Activated CD4-positive, alpha-beta memory T cell treated with anti-CD3 and anti-CD28 coated beads, Interleukin-2, amount 10 ng/mL, durations not matched to agents 7 days and 5 days (primary cell): ENCODE data around the gene SCRN2. TPM values are rescaled to one million over a fixed set of nuclear protein-coding genes. Genes with fewer than 3 reads are reported as not detected.

Experiments
- CTCF ChIA-PET: fragments of 350-600 bp; sonication (Branson Sonifier 250); formaldehyde crosslinking; loops from one replicate; lab custom pipeline; 2021; ENCODE audit warnings: antibody characterized with exemption, inconsistent platforms; lab: Charles Lee
- POLR2A ChIA-PET: fragments of 350-600 bp; sonication (Branson Sonifier 250); formaldehyde crosslinking; loops from one replicate; lab custom pipeline; 2021; ENCODE audit warnings: antibody characterized with exemption; lab: Charles Lee
- DNase-seq: peaks from one replicate; pipeline ENCODE4 v3.0.0-alpha.2; 2020
- H3K27ac Mint-ChIP-seq: one replicate; pipeline ENCODE4 v1.8.0; 2021; ENCODE audit warnings: mild to moderate bottlenecking, mixed read lengths
- H3K27me3 Mint-ChIP-seq: one replicate; pipeline ENCODE4 v1.8.0; 2021; ENCODE audit warnings: mixed read lengths
- H3K36me3 Mint-ChIP-seq: one replicate; pipeline ENCODE4 v1.8.0; 2021; ENCODE audit warnings: low read depth, mixed read lengths
- H3K4me1 Mint-ChIP-seq: one replicate; pipeline ENCODE4 v1.8.0; 2021; ENCODE audit warnings: mixed read lengths
- H3K4me3 Mint-ChIP-seq: one replicate; pipeline ENCODE4 v1.8.0; 2021; ENCODE audit warnings: mild to moderate bottlenecking, mixed read lengths
- H3K9me3 Mint-ChIP-seq: one replicate; pipeline ENCODE4 v1.8.0; 2021; ENCODE audit warnings: mixed read lengths
- total RNA-seq, 2 experiments: library from RNA; stranded (reverse); gene quantifications; one replicate each; pipeline ENCODE4 v1.2.3, GENCODE V29; 2021

SCRN2 gene
- total RNA-seq, 2 experiments from 2014 or later: 29.1 to 29.8 TPM

- H3K27ac Mint-ChIP-seq: no peak overlapping the region
- no peaks in the 10 kb centered on the region for H3K9me3 Mint-ChIP-seq
- peaks cover 35% of the 10 kb centered on the region for H3K4me1 Mint-ChIP-seq
- ChIA-PET CTCF (interaction anchor here (2.5 kb wide), 1 partner anchor 8 kb away, joined by 13 read pairs; the partner anchor contains the start of genes LRRC46 and MRPL10), POLR2A (interaction anchor here (1.7 kb wide), 1 partner anchor 174 kb away, joined by 5 read pairs; the partner anchor contains the start of gene KPNB1)
- H3K36me3 Mint-ChIP-seq: peaks cover 41% of the 10 kb centered on the region
- H3K27me3 Mint-ChIP-seq: no peaks in the 10 kb centered on the region
- H3K4me3 Mint-ChIP-seq: no peak overlapping the region
- DNase-seq: no peak
Observed at GRCh38 chr17:47823519-47823918, 17.6 kb downstream of the SCRN2 start.

GRCh38 chr17:47822785-47823184, 18.3 kb downstream of the SCRN2 start:
- Mint-ChIP-seq H3K36me3 (peaks cover 37% of the 10 kb centered on the region), H3K27ac (peak overlapping the region; percentile 83), H3K4me3 (no peak overlapping the region), H3K9me3 (no peaks in the 10 kb centered on the region), H3K27me3 (no peaks in the 10 kb centered on the region), H3K4me1 (peaks cover 28% of the 10 kb centered on the region)
- ChIA-PET CTCF (interaction anchor here (1.2 to 2.6 kb wide), 4 partner anchors 8 to 123 kb away, joined by 3 to 13 read pairs (median 7); partner anchors contain the start of genes LRRC46, MRPL10 and SCRN2), POLR2A (interaction anchor here (0.8 to 3.1 kb wide), 7 partner anchors 8 to 173 kb away, joined by 3 to 76 read pairs (median 5); partner anchors contain the start of genes KPNB1, LRRC46, MRPL10 and SP2)
- DNase-seq: no peak

- Mint-ChIP-seq H3K27me3 (no peaks in the 10 kb centered on the region), H3K36me3 (peaks cover 40% of the 10 kb centered on the region), H3K4me1 (peaks cover 28% of the 10 kb centered on the region), H3K9me3 (no peaks in the 10 kb centered on the region), H3K27ac (peak within 1 kb of the TSS; percentile 83), H3K4me3 (peak within 1 kb of the TSS; percentile 98)
- ChIA-PET CTCF (interaction anchor here (1.2 to 2.6 kb wide), 4 partner anchors 9 to 122 kb away, joined by 3 to 13 read pairs (median 7); partner anchors contain the start of genes LRRC46, MRPL10 and SCRN2), POLR2A (interaction anchor here (1.0 to 3.1 kb wide), 10 partner anchors 9 to 172 kb away, joined by 3 to 76 read pairs (median 4); partner anchors contain the start of genes KPNB1, LRRC46, MRPL10 and SCRN2)
- peak; percentile 83 for DNase-seq
Observed at GRCh38 chr17:47821424-47822391, 19.4 kb downstream of the SCRN2 start, which contains the start of gene OSBPL7. Gene OSBPL7, minus strand, starts transcription at chr17:47821794. Its CDS starts 1,516 bp downstream, at chr17:47820278.

- Mint-ChIP-seq H3K4me3 (peak overlapping the region; percentile 98), H3K36me3 (peaks cover 34% of the 10 kb centered on the region), H3K27ac (peak overlapping the region; percentile 83), H3K9me3 (no peaks in the 10 kb centered on the region), H3K4me1 (peaks cover 28% of the 10 kb centered on the region), H3K27me3 (no peaks in the 10 kb centered on the region)
- DNase-seq: no peak
- CTCF ChIA-PET: interaction anchor here (1.8 to 2.6 kb wide), 3 partner anchors 10 to 122 kb away, joined by 7 to 13 read pairs (median 7); partner anchors contain the start of genes LRRC46, MRPL10 and SCRN2
- POLR2A ChIA-PET: interaction anchor here (1.2 to 3.1 kb wide), 8 partner anchors 9 to 133 kb away, joined by 3 to 76 read pairs (median 4); partner anchors contain the start of genes LRRC46, MRPL10, SCRN2 and SP2
Observed at GRCh38 chr17:47821031-47821423, 20.0 kb downstream of the SCRN2 start.

GRCh38 chr17:47820033-47820789, 20.9 kb downstream of the SCRN2 start:
- Mint-ChIP-seq H3K4me3 (peak overlapping the region; percentile 98), H3K27me3 (no peaks in the 10 kb centered on the region), H3K36me3 (peaks cover 35% of the 10 kb centered on the region), H3K4me1 (peaks cover 28% of the 10 kb centered on the region), H3K27ac (peak overlapping the region; percentile 83), H3K9me3 (no peaks in the 10 kb centered on the region)
- DNase-seq: no peak
- POLR2A ChIA-PET: interaction anchor here (1.6 to 3.1 kb wide), 2 partner anchors 10 to 75 kb away, joined by 3 to 76 read pairs; partner anchors contain the start of genes LRRC46 and MRPL10
- CTCF ChIA-PET: no interaction called here

GRCh38 chr17:47819475-47819874, 21.6 kb downstream of the SCRN2 start:
- ChIA-PET CTCF (no interaction called here), POLR2A (interaction anchor here (1.6 kb wide), 1 partner anchor 76 kb away, joined by 3 read pairs; no protein-coding TSS in a partner anchor)
- Mint-ChIP-seq H3K4me1 (peaks cover 28% of the 10 kb centered on the region), H3K4me3 (peak overlapping the region; percentile 7), H3K36me3 (peaks cover 40% of the 10 kb centered on the region), H3K27me3 (no peaks in the 10 kb centered on the region), H3K9me3 (no peaks in the 10 kb centered on the region), H3K27ac (no peak overlapping the region)
- no peak for DNase-seq

- ChIA-PET CTCF (no interaction called here), POLR2A (interaction anchor here (0.6 kb wide), 1 partner anchor 35 kb away, joined by 3 read pairs; no protein-coding TSS in a partner anchor)
- Mint-ChIP-seq H3K36me3 (peaks cover 31% of the 10 kb centered on the region), H3K4me3 (no peak overlapping the region), H3K9me3 (no peaks in the 10 kb centered on the region), H3K27me3 (no peaks in the 10 kb centered on the region), H3K27ac (no peak overlapping the region), H3K4me1 (peaks cover 28% of the 10 kb centered on the region)
- no peak for DNase-seq
Observed at GRCh38 chr17:47818002-47818695, 22.9 kb downstream of the SCRN2 start.

GRCh38 chr17:47816947-47817346, 24.1 kb downstream of the SCRN2 start:
- ChIA-PET POLR2A (interaction anchor here (1.3 kb wide), 1 partner anchor 84 kb away, joined by 3 read pairs; the partner anchor contains the start of gene TBX21), CTCF (interaction anchor here (0.6 kb wide), 1 partner anchor 28 kb away, joined by 3 read pairs; no protein-coding TSS in a partner anchor)
- H3K27me3 Mint-ChIP-seq: no peaks in the 10 kb centered on the region
- no peaks in the 10 kb centered on the region for H3K9me3 Mint-ChIP-seq
- no peak for DNase-seq
- H3K27ac Mint-ChIP-seq: no peak overlapping the region
- H3K36me3 Mint-ChIP-seq: peaks cover 40% of the 10 kb centered on the region
- peaks cover 24% of the 10 kb centered on the region for H3K4me1 Mint-ChIP-seq
- H3K4me3 Mint-ChIP-seq: no peak overlapping the region

- Mint-ChIP-seq H3K27ac (no peak overlapping the region), H3K4me1 (peaks cover 22% of the 10 kb centered on the region), H3K4me3 (no peak overlapping the region), H3K27me3 (no peaks in the 10 kb centered on the region), H3K36me3 (peaks cover 47% of the 10 kb centered on the region), H3K9me3 (no peaks in the 10 kb centered on the region)
- POLR2A ChIA-PET: interaction anchor here (1.3 kb wide), 1 partner anchor 83 kb away, joined by 3 read pairs; the partner anchor contains the start of gene TBX21
- CTCF ChIA-PET: no interaction called here
- no peak for DNase-seq
Observed at GRCh38 chr17:47816111-47816735, 24.9 kb downstream of the SCRN2 start.

- no peaks in the 10 kb centered on the region for H3K27me3 Mint-ChIP-seq
- H3K4me1 Mint-ChIP-seq: peaks cover 20% of the 10 kb centered on the region
- ChIA-PET CTCF (no interaction called here), POLR2A (interaction anchor here (0.6 kb wide), 1 partner anchor 190 kb away, joined by 3 read pairs; no protein-coding TSS in a partner anchor)
- H3K27ac Mint-ChIP-seq: no peak overlapping the region
- H3K4me3 Mint-ChIP-seq: no peak overlapping the region
- peaks cover 51% of the 10 kb centered on the region for H3K36me3 Mint-ChIP-seq
- no peaks in the 10 kb centered on the region for H3K9me3 Mint-ChIP-seq
- DNase-seq: no peak
Observed at GRCh38 chr17:47815106-47815918, 25.8 kb downstream of the SCRN2 start.
